Mononuclear cell (primary cell): ENCODE measurements around the gene FGGY. TPM values are rescaled to one million over a fixed set of nuclear protein-coding genes. Genes with fewer than 3 reads are reported as not detected.
"Not testable (repeated sequence)": the region's sequence is repeated elsewhere in the genome, so short reads cannot be mapped to it uniquely, and the experiment has no call there.

ENCODE experiments used
- H3K27me3 ChIP-seq: 2 replicates; pipeline ENCODE4 v1.6.0; 2011; ENCODE audit warnings: low read length, control low read depth; ENCODE audit not compliant: insufficient read depth
- H3K4me1 ChIP-seq: 2 replicates; pipeline ENCODE4 v1.5.1; 2011; ENCODE audit warnings: mild to moderate bottlenecking, low read length, control low read depth; ENCODE audit not compliant: insufficient read depth
- H3K4me3 ChIP-seq: 2 replicates; pipeline ENCODE4 v1.5.1; 2011; ENCODE audit warnings: mild to moderate bottlenecking, low read length, moderate library complexity
- H3K9me3 ChIP-seq: 2 replicates; pipeline ENCODE4 v1.5.1; 2011; ENCODE audit warnings: low read depth, mild to moderate bottlenecking, control low read depth, low read length
- total RNA-seq: library from RNA; depleted of rRNA; stranded (reverse); fragments of >200 nt; gene quantifications from one replicate; pipeline ENCODE4 v1.2.3, GENCODE V29; 2012

FGGY gene
- total RNA-seq, 1 donor: 15.2 TPM

DNA sequence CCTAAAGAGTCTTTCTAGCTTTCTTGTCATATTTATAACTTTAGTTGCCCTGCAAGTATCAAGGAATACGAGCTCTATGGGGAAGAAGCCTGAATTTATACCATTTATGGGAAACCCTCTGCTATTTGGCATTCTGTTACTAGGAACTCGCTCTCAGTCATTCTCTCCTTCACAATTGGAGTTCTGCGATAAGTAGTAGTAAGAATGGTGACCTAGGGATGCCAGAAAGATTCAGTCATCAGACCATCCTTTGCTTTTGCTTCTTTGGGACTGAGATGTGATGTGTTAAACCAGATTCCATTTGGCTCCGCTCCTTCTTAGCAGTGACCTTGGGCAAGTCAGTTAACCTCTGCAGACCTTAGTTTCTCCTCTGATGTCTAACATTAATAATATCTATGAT lies 256.5 kb downstream of the FGGY start:
- Histone ChIP-seq H3K4me1 (peaks cover 19% of the 10 kb centered on the region), H3K27me3 (no peaks in the 10 kb centered on the region), H3K9me3 (peaks cover 5% of the 10 kb centered on the region), H3K4me3 (no peak overlapping the region)

DNA sequence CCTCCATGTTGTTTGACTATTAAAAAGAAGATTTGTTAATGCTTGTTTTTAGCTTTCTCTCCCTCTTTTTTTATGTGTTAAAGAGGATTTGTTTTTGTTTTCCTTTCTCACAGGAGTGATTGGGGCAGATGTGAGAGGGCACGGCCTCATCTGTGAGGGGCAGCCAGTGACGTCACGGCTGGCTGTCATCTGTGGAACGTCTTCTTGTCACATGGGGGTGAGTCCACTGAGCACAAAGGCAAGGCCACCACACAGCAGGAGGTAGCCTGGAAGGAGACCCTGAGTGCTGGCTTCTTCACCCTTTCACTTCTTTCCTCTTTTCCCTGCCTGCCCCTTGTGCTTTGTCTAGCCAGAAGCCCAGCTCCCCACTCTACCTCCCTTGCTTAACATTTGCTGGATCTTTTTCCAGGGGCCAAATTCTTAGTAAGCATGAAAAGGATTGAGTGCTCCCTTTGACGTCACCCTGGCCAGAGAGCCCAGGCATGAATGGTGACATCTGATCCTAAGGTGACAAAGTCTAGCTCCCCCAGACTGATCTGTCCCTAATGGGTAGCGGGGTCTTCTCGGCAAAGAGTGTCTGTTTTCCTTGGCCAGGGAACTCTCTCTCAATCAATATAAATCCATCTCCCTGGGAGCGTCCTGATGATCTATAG lies 257.2 kb downstream of the FGGY start:
- H3K4me1 ChIP-seq: peaks cover 19% of the 10 kb centered on the region
- no peak overlapping the region for H3K4me3 ChIP-seq
- no peaks in the 10 kb centered on the region for H3K27me3 ChIP-seq
- peaks cover 9% of the 10 kb centered on the region for H3K9me3 ChIP-seq

DNA sequence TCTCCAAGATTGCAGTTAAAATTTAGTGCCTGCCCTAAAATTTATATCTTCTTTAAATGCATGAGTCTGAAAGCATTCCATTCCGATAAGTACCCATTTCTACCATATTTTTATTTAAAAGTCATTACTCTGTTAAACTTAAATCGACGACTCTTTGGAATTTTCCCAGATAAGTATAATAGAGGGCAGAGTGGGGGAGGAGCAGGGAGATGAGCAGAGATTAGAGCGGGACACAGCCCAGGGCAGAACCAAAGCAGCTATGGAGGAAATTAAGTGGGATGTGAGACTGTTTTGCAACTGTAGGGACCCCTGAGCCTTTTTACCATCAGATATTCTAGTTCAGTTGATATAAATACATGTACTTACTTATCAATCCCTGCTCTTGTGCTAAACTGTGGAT lies 257.9 kb downstream of the FGGY start:
- H3K27me3 ChIP-seq: no peaks in the 10 kb centered on the region
- H3K4me1 ChIP-seq: peaks cover 19% of the 10 kb centered on the region
- no peak overlapping the region for H3K4me3 ChIP-seq

DNA sequence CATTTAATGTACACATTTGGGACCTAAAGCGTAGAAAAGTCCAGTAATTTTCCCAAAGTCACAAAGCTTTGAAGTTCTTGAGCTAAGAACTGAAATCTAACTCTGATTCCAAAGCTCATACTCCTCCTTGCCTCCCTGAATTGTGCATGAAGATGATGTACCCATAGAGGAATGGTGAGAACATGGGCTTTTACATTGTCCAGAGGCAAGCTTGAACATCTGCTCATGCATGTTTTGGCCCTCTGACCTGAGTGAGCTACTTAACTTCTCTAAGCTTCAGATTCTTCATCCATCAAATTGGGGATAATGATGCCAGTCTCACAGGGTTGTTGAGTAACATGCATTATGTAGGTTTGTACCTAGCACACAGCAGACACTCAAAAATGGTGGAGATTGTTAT lies 259.5 kb downstream of the FGGY start:
- peaks cover 9% of the 10 kb centered on the region for H3K9me3 ChIP-seq
- H3K4me3 ChIP-seq: no peak overlapping the region
- peaks cover 12% of the 10 kb centered on the region for H3K4me1 ChIP-seq
- no peaks in the 10 kb centered on the region for H3K27me3 ChIP-seq

More for the DNA sequence above, 257.9 kb downstream of the FGGY start:
- peaks cover 9% of the 10 kb centered on the region for H3K9me3 ChIP-seq

DNA sequence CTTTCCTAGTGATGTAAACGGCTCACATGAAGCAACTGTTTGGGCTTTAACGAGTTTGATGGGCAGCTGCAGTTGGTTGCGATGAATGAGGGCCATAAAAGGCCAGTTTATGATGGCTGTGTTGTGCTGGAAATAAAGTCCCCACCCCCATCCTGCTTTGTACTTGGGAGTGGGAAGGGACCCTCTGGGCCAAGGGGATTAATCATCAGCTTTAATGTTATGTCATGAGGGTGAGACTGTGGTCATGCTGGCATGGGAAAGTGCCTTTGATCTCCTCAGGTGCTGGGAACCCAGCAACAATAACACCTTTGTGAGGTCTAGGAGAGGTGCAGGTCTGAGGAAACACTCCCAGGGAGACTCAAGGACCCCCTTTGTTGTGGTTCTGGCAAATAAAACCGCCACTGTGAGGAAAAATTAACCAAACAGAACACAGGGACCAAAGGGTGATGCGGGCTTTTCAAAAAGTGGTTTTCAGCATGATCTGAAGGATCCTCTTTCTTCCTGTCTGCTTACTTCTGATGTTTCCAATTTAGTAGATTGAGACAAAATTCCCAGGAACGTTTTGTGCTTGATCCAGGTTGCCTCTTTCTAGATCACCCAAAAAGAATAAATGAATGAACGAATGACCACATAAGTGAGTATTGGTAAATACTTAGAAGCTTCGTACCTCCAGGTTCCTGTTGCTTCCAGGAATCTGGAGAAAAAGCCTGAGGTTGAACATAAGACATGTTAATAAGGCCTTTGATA lies 260.1 kb downstream of the FGGY start:
- Histone ChIP-seq H3K4me1 (peaks cover 10% of the 10 kb centered on the region), H3K4me3 (no peak overlapping the region), H3K27me3 (no peaks in the 10 kb centered on the region), H3K9me3 (peaks cover 9% of the 10 kb centered on the region)

DNA sequence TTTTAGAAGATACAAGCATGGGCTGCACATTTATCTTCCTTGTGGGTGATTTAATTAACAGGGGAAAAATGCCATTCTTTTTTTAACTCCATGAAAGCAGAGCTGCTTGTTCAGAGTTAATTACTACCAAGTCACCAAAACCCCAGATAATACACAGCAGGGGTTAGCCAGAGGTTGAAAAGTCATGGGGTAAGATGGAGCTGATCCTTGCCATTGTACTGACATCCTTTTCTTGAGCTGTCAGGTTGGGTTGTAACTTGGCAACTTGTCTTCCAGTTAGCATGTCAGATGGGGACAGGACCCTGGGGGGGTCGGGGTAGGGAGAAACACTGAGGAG lies 260.6 kb downstream of the FGGY start:
- H3K4me3 ChIP-seq: no peak overlapping the region
- no peaks in the 10 kb centered on the region for H3K27me3 ChIP-seq
- peaks cover 5% of the 10 kb centered on the region for H3K4me1 ChIP-seq
- H3K9me3 ChIP-seq: peaks cover 9% of the 10 kb centered on the region

DNA sequence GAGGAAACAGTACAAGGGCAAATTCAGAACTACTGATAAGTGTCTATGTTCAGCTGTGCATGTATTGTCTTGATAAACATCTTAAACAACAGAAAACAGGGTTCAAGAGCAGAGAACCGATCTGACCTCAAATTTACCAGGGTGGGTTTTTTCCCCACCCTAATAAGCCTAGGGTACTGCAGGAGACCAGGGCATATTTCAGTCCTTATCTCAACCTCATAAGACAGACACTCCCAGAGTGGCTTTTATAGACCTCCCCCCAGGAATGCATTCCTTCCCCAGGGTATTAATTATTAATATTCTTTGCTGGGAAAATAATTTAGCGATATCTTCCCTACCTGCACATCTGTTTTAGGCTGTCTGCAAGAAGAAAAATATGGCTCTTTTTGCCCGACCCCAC lies 261.7 kb downstream of the FGGY start:
- H3K4me1 ChIP-seq, H3K27me3 ChIP-seq, H3K4me3 ChIP-seq, H3K9me3 ChIP-seq: not testable (repeated sequence)

DNA sequence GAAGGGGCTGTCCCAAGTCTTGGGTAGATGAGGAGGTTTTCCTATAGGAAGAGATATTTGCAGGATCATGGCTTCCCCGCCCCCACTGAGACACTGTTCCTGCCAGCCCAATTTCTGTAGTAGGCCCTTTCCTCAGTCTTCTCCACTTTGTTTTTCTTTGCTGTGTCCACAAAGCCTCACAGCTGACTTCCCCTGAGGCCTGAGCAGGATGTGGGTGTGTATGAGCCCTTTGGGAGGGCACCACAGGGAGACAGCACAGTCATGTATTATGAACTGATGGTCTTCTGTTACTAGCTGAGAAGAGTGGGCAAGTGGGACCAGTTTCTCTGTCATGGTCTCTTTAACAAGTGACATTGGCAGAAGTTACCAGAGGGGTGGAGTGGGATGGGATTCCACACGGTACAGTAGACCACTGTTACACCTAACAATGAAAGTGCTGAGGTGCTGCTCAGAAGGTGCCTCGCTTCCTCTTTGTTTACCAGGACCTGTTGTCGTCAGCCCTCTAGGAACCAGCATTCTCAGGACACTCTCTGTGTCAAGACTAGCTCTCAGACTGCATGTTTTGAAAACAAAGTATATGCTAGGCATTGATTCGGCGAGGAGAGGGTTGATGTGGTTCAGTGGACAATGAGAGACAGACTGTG lies 264.0 kb downstream of the FGGY start:
- Histone ChIP-seq H3K4me3 (no peak overlapping the region), H3K4me1 (peaks cover 4% of the 10 kb centered on the region), H3K9me3 (peaks cover 9% of the 10 kb centered on the region), H3K27me3 (no peaks in the 10 kb centered on the region)

DNA sequence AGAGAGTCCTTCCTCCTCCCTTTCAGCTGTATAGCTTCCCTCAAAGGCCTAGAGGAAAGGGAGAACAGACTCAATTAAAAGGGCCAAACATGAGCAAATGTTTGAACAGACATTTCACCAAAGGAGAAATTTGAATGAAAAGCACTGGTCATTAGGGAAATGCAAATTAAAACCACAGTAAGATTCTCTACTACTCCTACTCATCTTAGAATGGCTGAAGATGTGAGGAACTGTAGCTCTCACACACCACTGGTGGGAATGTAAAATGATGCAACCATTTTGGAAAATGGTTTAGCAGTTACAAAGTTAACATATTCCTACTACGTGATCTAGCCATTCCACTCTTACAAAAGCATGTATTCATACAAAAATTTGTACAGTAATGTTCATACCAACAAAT lies 264.9 kb downstream of the FGGY start:
- peaks cover 9% of the 10 kb centered on the region for H3K9me3 ChIP-seq
- H3K27me3 ChIP-seq: no peaks in the 10 kb centered on the region
- H3K4me1 ChIP-seq: peaks cover 4% of the 10 kb centered on the region
- H3K4me3 ChIP-seq: no peak overlapping the region

DNA sequence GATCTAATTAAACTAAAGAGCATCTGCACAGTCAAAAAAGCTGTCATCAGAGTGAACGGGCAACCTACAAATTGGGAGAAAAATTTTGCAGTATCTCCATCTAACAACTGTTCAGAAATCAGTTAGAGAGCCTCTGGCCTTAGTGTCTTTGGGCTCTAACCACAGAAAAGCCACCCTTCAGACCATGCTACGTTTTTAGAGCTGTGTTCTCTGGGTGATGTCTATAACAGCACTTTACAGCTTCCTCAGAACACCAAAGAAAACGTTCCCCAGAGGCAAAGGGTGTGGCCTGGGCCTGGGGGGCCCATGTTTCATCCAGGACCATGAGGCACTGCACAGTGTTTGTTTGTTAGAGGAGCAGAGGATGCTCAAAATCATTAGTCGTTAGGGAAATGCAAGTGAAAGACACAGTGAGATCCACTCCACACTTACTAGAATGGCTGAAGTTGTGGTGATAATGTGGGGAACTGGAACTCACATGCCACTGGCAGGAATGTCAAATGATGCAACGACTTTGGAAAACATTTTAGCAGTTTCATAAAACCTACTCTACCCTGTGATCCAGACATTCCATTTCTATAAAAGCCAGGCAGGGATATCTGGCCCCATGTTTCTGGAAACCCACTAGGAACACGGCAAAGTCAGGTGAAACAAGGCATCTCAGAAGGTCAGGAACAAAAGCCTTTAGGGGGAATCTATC lies 267.4 kb downstream of the FGGY start:
- H3K27me3 ChIP-seq: no peaks in the 10 kb centered on the region
- no peaks in the 10 kb centered on the region for H3K9me3 ChIP-seq
- peaks cover 5% of the 10 kb centered on the region for H3K4me1 ChIP-seq
- no peak overlapping the region for H3K4me3 ChIP-seq

DNA sequence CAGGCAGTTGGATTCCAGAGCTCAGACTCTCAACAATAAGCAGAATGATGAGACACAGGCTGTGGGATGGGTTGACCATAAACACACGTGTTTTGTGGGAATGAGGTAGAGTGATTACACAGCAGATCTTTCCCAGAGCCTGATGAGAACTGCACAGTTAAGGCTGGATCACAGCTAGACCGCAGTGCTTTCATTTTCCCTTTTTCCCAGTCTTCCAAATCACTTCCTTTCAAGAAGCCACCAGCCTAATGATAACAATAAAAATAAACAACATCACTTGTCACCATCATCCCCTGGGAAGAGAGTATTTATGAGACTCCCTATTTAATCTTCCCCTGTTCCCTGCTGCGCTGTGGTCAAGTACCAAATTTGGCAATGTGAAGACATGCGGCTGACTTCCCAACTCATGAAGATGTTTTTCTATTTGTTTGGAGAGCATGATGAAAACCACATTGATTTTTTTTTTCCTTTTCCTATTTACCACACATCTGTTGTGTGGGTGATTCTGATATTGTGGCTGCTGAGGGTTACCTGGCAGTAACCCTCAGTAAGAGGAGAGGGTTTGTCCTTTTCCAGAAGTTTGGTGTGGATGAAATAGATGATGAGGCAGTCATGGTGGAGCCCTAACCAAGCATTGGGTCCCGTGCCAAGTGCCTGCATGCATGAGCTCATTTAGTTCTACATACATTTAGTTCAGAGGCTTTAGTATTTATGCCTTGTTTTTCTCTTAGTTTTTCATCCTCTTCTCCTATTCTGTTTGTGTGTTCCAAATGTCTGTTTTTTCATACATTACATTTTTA lies 268.9 kb downstream of the FGGY start:
- Histone ChIP-seq H3K4me3 (no peak overlapping the region), H3K4me1 (peaks cover 17% of the 10 kb centered on the region), H3K9me3 (no peaks in the 10 kb centered on the region), H3K27me3 (no peaks in the 10 kb centered on the region)

DNA sequence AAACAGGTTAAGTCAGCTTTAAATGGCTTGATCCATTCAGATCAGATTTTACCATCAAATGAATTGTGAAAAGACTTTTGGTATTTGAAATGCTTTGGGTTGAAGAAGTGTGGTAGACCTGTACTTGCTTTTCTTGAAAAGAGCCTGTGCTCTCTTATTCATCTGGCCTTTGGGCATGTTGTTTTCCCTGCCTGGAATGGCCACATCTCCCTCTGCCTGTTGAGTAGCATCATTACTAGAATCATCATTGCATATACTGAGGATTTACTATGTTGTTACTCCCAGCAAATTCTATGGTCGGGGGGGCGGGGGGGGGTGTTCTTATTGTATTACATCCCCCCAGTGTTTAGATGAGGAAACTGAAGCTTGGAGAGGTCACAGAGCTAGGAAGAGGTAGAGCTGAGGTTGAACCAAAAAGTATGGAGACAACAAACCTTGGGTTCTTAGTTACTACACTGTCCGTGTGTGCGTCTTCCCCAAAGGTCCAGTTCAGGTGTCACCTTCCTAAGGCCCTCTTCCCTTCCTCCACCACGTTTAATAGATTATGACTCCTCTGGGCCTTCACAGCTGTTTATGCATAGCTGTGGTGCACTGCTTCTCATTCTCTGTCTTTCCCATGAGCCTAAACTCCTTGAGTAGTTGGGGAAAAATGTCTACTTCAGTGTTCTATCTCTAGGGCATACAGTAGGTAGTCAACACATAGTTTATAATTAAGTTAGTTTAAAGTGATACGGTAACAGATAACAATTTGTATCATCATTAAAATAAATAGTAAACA lies 271.5 kb downstream of the FGGY start:
- Histone ChIP-seq H3K4me3 (no peak overlapping the region), H3K27me3 (no peaks in the 10 kb centered on the region), H3K9me3 (no peaks in the 10 kb centered on the region), H3K4me1 (peaks cover 30% of the 10 kb centered on the region)

DNA sequence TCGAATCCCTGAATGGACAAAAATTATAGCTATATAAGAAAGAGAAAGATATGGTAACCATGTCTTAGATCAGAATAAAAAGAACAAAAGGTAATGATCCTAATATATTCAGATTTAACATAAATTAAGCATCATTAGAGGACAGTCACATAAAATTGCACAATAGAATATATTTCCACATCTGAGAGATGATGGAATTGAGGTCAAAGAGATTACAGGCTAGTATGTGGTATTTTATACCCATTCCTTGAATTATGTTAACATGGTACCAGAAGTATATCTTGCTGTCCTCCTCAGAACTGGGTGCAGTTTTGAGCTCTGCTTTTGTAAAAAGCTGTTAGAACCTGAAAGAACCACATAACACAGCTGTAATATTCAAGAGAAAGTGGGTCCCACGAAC lies 272.3 kb downstream of the FGGY start:
- H3K9me3 ChIP-seq: no peaks in the 10 kb centered on the region
- H3K4me3 ChIP-seq: no peak overlapping the region
- peaks cover 30% of the 10 kb centered on the region for H3K4me1 ChIP-seq
- no peaks in the 10 kb centered on the region for H3K27me3 ChIP-seq

DNA sequence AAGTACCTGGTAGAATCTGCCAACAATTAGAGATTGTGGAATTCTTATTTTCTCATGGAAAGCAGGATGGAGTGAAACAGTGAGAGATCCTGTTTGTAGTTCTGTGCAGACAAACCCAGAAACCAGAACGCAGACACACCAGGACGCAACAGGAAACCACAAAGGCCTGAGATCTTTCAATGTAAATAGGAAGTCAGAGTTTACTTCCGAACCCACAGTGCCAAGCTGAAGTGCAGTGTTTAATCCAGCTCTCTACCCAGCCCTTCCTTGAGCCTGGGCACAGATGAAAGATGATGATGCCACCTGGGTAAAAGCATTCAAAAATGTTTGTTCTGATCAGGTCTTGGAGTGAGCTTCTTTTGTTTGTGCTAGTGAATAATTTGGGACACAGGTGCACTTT lies 273.6 kb downstream of the FGGY start:
- Histone ChIP-seq H3K9me3 (no peaks in the 10 kb centered on the region), H3K27me3 (no peaks in the 10 kb centered on the region)

More for the DNA sequence above, 273.6 kb downstream of the FGGY start:
- H3K4me1 ChIP-seq: peaks cover 30% of the 10 kb centered on the region
- no peak overlapping the region for H3K4me3 ChIP-seq
